Retina (tissue), 1 donor: ENCODE data around the gene VEGFC.

ENCODE experiments used
- DNase-seq: peaks from one replicate; pipeline ENCODE4 v3.0.0-alpha.2; 2016

The VEGFC gene

GRCh38 chr4:176758731-176759130 is 34.0 kb downstream of the VEGFC start:
- DNase-seq, result no peak

- DNase-seq, result no peak
These were observed 34.4 kb downstream of the VEGFC start for GRCh38 chr4:176758323-176758722.

- no peak for DNase-seq
These were observed 37.1 kb downstream of the VEGFC start for GRCh38 chr4:176755613-176756012.

GRCh38 chr4:176755001-176755400 is 37.7 kb downstream of the VEGFC start:
- no peak for DNase-seq

GRCh38 chr4:176753049-176753448 is 39.7 kb downstream of the VEGFC start:
- peak; percentile 27 for DNase-seq

- no peak for DNase-seq
These were observed 40.5 kb downstream of the VEGFC start for GRCh38 chr4:176752191-176752749.

GRCh38 chr4:176751061-176751460 is 41.7 kb downstream of the VEGFC start:
- no peak for DNase-seq

GRCh38 chr4:176746846-176747245 is 45.9 kb downstream of the VEGFC start:
- DNase-seq, result no peak

GRCh38 chr4:176745902-176746301 is 46.8 kb downstream of the VEGFC start:
- DNase-seq, result no peak

GRCh38 chr4:176744091-176744490 is 48.6 kb downstream of the VEGFC start:
- no peak for DNase-seq

GRCh38 chr4:176742211-176742610 is 50.5 kb downstream of the VEGFC start:
- DNase-seq, result no peak

- no peak for DNase-seq
These were observed 51.5 kb downstream of the VEGFC start for GRCh38 chr4:176741253-176741652.

GRCh38 chr4:176735300-176735699 is 57.4 kb downstream of the VEGFC start:
- no peak for DNase-seq

- DNase-seq, result no peak
These were observed 58.3 kb downstream of the VEGFC start for GRCh38 chr4:176734461-176734860.

GRCh38 chr4:176729489-176729888 is 63.2 kb downstream of the VEGFC start:
- no peak for DNase-seq

- DNase-seq, result no peak
These were observed 65.9 kb downstream of the VEGFC start for GRCh38 chr4:176726803-176727202.

GRCh38 chr4:176721459-176721858 is 71.3 kb downstream of the VEGFC start:
- no peak for DNase-seq

- DNase-seq, result no peak
These were observed 73.8 kb downstream of the VEGFC start for GRCh38 chr4:176718881-176719280.

GRCh38 chr4:176717237-176717636 is 75.5 kb downstream of the VEGFC start:
- no peak for DNase-seq

- DNase-seq, result no peak
These were observed 83.3 kb downstream of the VEGFC start for GRCh38 chr4:176709417-176709816.

GRCh38 chr4:176708771-176709311 is 83.9 kb downstream of the VEGFC start:
- no peak for DNase-seq

- DNase-seq, result no peak
These were observed 102.0 kb downstream of the VEGFC start for GRCh38 chr4:176690716-176691115.

- no peak for DNase-seq
These were observed 112.0 kb downstream of the VEGFC start for GRCh38 chr4:176680668-176681180.

GRCh38 chr4:176676901-176677300 is 115.8 kb downstream of the VEGFC start:
- DNase-seq, result no peak

GRCh38 chr4:176675810-176676209 is 116.9 kb downstream of the VEGFC start:
- DNase-seq, result no peak
